ENCODE results near the gene ZG16.

DNA sequence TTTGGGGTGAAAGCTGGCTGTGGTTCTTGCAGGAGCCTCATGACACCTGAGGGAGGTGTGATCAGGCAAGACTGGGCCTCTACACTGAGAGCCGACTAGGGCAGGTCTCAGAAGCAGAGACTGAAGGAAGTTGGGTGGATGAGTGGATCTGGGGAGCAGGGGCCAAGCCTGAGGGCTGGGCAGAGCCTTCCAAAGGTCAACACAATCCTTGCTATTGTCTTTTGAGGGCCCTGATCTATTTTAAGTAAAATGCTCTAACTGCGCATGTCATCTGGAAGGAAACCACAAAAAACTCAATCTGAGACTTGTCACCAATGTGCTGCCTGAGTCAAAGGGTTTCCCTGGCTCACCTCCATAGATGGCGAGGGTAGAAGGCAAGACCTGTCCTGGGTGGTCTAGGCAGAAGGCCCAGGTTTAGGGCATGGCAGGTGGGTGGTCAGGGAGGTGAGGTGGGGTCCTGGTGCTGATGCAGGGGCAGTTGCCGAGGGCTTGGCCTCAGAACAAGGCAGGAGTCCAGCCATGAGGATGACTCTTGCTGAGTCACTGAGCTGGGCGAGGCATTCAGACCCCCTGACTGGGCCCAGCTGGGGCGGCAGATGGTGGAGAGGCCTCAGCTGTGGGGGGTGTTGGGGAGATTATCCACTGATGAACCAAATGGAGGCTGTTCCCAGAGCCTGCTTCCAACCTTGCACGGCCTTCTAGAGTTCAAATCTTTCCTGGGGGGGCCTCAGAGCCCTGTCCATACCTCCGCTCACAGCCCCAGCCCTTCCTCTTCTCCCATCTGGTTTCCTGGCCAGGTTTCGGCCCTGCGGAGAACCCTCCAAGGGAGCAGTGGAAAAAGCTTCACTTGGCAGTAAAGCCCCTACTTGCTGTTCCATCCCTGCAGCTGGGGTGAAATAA, 47.3 kb downstream of the ZG16 start:
- TF ChIP-seq POLR2A (IDR thresholded peaks at IDR 0.05; ENCODE audit: low read depth, low read length) = no peak
- no peak for TF ChIP-seq TAF1 (IDR thresholded peaks at IDR 0.05; ENCODE audit: low read depth, low read length)

Data from GM12891 (cell line).